Transverse colon (tissue), 4 donors: ENCODE data around the gene FIZ1.

Experiments
- POLR2A ChIP-seq: fragments of 450-650 bp; IDR thresholded peaks from one replicate; pipeline ENCODE4 v1.6.1; 2016; ENCODE audit warnings: antibody characterized with exemption, mild to moderate bottlenecking, moderate library complexity
- POLR2AphosphoS5 ChIP-seq, 3 donors: sonication (generic); formaldehyde crosslinking; IDR thresholded peaks; one replicate each; pipeline ENCODE4 v1.6.1; 2016; ENCODE audit warnings: antibody characterized with exemption in 3 of 3
- TF ChIP-seq, protein P1 (sequence below), 5 experiments: fragments of 200-600 bp in 3 of 5; fragments of 450-650 bp in 2 of 5; sonication (generic) in 3 of 5; IDR thresholded peaks; 1 replicate in 2 of 5; 2 replicates in 3 of 5; pipeline ENCODE4 v1.5.1; 2016 to 2017; ENCODE audit warnings: antibody characterized with exemption in 5 of 5, inconsistent platforms in 3 of 5, mild to moderate bottlenecking in 2 of 5, moderate library complexity in 1 of 5

DNA sequence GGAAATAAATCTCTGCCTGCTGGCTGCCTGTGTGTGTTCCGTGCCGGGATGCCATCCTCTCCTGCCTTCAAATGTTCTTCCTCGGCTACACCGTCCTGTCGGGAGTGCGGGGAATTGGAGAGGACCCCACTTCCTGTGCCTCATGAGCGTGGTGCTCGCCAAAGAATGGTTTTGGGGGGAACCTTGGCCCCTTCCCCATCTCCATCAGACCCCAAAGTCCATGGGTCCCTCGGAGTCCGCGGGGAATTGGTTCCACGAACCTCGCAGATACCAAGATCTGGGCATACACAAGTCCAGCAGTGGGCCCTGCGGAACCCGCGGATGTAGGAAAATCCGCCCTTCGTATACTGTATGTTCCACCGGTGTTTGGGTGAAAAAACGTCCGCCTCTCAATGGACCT lies 3.8 kb upstream of the FIZ1 start:
- TF ChIP-seq, protein P1, sequence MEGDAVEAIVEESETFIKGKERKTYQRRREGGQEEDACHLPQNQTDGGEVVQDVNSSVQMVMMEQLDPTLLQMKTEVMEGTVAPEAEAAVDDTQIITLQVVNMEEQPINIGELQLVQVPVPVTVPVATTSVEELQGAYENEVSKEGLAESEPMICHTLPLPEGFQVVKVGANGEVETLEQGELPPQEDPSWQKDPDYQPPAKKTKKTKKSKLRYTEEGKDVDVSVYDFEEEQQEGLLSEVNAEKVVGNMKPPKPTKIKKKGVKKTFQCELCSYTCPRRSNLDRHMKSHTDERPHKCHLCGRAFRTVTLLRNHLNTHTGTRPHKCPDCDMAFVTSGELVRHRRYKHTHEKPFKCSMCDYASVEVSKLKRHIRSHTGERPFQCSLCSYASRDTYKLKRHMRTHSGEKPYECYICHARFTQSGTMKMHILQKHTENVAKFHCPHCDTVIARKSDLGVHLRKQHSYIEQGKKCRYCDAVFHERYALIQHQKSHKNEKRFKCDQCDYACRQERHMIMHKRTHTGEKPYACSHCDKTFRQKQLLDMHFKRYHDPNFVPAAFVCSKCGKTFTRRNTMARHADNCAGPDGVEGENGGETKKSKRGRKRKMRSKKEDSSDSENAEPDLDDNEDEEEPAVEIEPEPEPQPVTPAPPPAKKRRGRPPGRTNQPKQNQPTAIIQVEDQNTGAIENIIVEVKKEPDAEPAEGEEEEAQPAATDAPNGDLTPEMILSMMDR (IDR thresholded peaks at IDR 0.05), result no peak
- TF ChIP-seq POLR2A (no peak), POLR2AphosphoS5 (IDR thresholded peaks at IDR 0.05) (no peak)
